GM20431 (cell line): ENCODE measurements around the gene CMKLR1.

Experiments
- in situ Hi-C: fragments of 300-500 bp; cut with MseI, MboI; formaldehyde crosslinking; loops from one replicate; pipeline ENCODE4 v1.15.0; 2020; ENCODE audit warnings: low sequenced_read_pairs; ENCODE audit not compliant: unreplicated experiment

The CMKLR1 gene

GRCh38 chr12:108318472-108319275 is 20.4 kb downstream of the CMKLR1 start:
- in situ Hi-C loops, result no loop called here

- in situ Hi-C loops, result no loop called here
Observed at GRCh38 chr12:108317308-108318234, 21.5 kb downstream of the CMKLR1 start.

GRCh38 chr12:108316176-108317086 is 22.7 kb downstream of the CMKLR1 start:
- in situ Hi-C loops, result no loop called here

GRCh38 chr12:108315486-108316105 is 23.5 kb downstream of the CMKLR1 start:
- in situ Hi-C loops, result no loop called here

- in situ Hi-C loops, result no loop called here
Observed at GRCh38 chr12:108313606-108314351, 25.3 kb downstream of the CMKLR1 start.

- in situ Hi-C loops, result no loop called here
Observed at GRCh38 chr12:108313241-108313605, 25.9 kb downstream of the CMKLR1 start.

GRCh38 chr12:108312693-108313189 is 26.4 kb downstream of the CMKLR1 start:
- in situ Hi-C loops, result no loop called here

- in situ Hi-C loops, result no loop called here
Observed at GRCh38 chr12:108312073-108312659, 26.9 kb downstream of the CMKLR1 start.

- in situ Hi-C loops, result no loop called here
Observed at GRCh38 chr12:108311605-108312004, 27.5 kb downstream of the CMKLR1 start.

GRCh38 chr12:108310489-108310888 is 28.6 kb downstream of the CMKLR1 start:
- in situ Hi-C loops, result no loop called here

- in situ Hi-C loops, result no loop called here
Observed at GRCh38 chr12:108309674-108310312, 29.3 kb downstream of the CMKLR1 start.

- in situ Hi-C loops, result no loop called here
Observed at GRCh38 chr12:108308395-108309085, 30.6 kb downstream of the CMKLR1 start.

- in situ Hi-C loops, result no loop called here
Observed at GRCh38 chr12:108307006-108307405, 32.1 kb downstream of the CMKLR1 start.

GRCh38 chr12:108306506-108306905 is 32.6 kb downstream of the CMKLR1 start:
- in situ Hi-C loops, result no loop called here

- in situ Hi-C loops, result no loop called here
Observed at GRCh38 chr12:108305991-108306501, 33.1 kb downstream of the CMKLR1 start.

- in situ Hi-C loops, result no loop called here
Observed at GRCh38 chr12:108305520-108305919, 33.6 kb downstream of the CMKLR1 start.

GRCh38 chr12:108304633-108305032 is 34.5 kb downstream of the CMKLR1 start:
- in situ Hi-C loops, result no loop called here
